ENCODE data around the gene NFATC2IP. TPM values are rescaled to one million over a fixed set of nuclear protein-coding genes. Genes with fewer than 3 reads are reported as not detected.

The NFATC2IP gene
- 19.8 and 23.8 TPM in 2 replicates for total RNA-seq

GRCh38 chr16:28950648-28951409 lies at the start of gene NFATC2IP:
TSS of gene NFATC2IP (plus strand) at chr16:28950937. CDS start at chr16:28951012, 75 bp downstream.

GRCh38 chr16:28924762-28925385 lies 25.9 kb upstream of the NFATC2IP start, which contains the start of gene RABEP2:
TSS of gene RABEP2 (minus strand) at chr16:28925238. CDS start at chr16:28925163, 75 bp downstream.

DNA sequence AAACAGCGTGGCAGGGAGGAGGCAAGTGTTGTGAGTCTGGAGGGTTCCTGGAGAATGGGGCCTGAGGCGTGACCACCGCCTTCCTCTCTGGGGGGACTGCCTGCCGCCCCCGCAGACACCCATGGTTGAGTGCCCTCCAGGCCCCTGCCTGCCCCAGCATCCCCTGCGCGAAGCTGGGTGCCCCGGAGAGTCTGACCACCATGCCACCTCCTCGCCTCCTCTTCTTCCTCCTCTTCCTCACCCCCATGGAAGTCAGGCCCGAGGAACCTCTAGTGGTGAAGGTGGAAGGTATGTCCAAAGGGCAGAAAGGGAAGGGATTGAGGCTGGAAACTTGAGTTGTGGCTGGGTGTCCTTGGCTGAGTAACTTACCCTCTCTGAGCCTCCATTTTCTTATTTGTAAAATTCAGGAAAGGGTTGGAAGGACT lies 18.9 kb upstream of the NFATC2IP start, which contains the start of gene CD19:
Gene CD19 (plus strand): TSS at position 171 of the 425 bp plus-strand sequence. CDS start 30 bp downstream, at position 201.

GRCh38 chr16:28974437-28975157 lies 23.9 kb downstream of the NFATC2IP start, which contains the start of gene SPNS1:
TSS of gene SPNS1 (plus strand) at chr16:28974778. CDS start at chr16:28975152, 374 bp downstream.

DNA sequence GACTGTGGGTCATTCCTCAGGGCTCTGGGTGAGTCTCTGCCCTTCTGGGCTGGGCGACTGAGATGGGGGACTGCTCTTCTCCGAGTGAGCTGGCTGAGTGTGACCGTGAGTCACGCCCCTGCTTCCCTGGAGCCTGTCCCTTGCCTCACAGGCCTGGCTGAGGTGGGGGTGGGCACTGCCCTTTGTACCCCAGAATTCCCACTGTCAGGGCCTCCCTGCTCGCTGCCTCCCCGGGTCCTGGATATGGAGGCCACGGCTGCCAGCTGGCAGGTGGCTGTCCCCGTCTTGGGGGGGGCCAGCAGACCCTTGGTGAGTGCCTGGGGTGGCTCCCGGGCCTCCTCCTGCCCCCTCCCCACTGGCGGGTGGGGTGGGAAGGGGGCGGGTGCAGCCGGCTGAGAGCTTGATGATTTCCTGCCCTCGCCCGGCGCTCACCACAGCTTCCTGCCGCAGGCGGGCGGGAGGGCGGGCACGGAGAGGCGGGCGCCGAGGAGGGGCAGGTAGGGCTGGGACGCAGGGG lies 33.9 kb downstream of the NFATC2IP start, which contains the start of gene LAT:
Gene LAT (plus strand): TSS at position 434 of the 517 bp plus-strand sequence. CDS start 366 bp downstream, outside the sequence.

Other genes with a start within 250 kb of the NFATC2IP start
- gene EIF3C, start 239.5 kb upstream of the NFATC2IP start, total RNA-seq: 301 and 400 TPM in 2 replicates
- gene NPIPB9, start 199.2 kb upstream of the NFATC2IP start, total RNA-seq: 0.68 and 3.1 TPM in 2 replicates
- 51.6 and 125 TPM in 2 replicates for gene ATXN2L, start 127.9 kb upstream of the NFATC2IP start, total RNA-seq
- 112 and 150 TPM in 2 replicates for gene TUFM, start 104.6 kb upstream of the NFATC2IP start, total RNA-seq
- gene SH2B1, start 87.1 kb upstream of the NFATC2IP start, total RNA-seq: 5.8 and 14.1 TPM in 2 replicates
- gene ATP2A1, start 72.4 kb upstream of the NFATC2IP start, total RNA-seq: under 0.01 and 0.43 TPM in 2 replicates
- 14.4 and 33.9 TPM in 2 replicates for gene RABEP2, start 25.7 kb upstream of the NFATC2IP start, total RNA-seq
- not detected in 2 replicates for gene CD19, start 19.0 kb upstream of the NFATC2IP start, total RNA-seq
- gene SPNS1, start 23.8 kb downstream of the NFATC2IP start, total RNA-seq: 26.0 and 35.2 TPM in 2 replicates
- gene LAT, start 34.1 kb downstream of the NFATC2IP start, total RNA-seq: under 0.01 and 0.36 TPM in 2 replicates

Measured in nasal cavity respiratory epithelium epithelial cell of viscerocranial mucosa (primary cell).